Stimulated activated naive B cell treated with anti-CD40 and anti-IgM and Interleukin-4, amounts not matched to agents 10 μg/mL and 1 μg/mL and 100 μg/mL, for 72 hours (primary cell): ENCODE measurements around the gene CATSPER1.

ENCODE experiments used
- ATAC-seq, 2 donors: fragments of 150-1000 bp; cut with Tn5 transposase; replicated peaks; 2 replicates each; pipeline ENCODE4 v1.10.0; 2021; ENCODE audit warnings: moderate library complexity in 1 of 2
- DNase-seq: peaks from one replicate; pipeline ENCODE4 v3.0.0; 2021
- H3K27ac Mint-ChIP-seq: one replicate; pipeline ENCODE4 v1.8.0; 2022; ENCODE audit warnings: mild to moderate bottlenecking, mixed read lengths
- H3K27me3 Mint-ChIP-seq, 2 donors: one replicate each; pipeline ENCODE4 v1.8.0; 2022; ENCODE audit warnings: mixed read lengths in 2 of 2
- H3K36me3 Mint-ChIP-seq, 2 donors: one replicate each; pipeline ENCODE4 v1.8.0; 2022; ENCODE audit warnings: mixed read lengths in 2 of 2, mild to moderate bottlenecking in 1 of 2
- H3K4me1 Mint-ChIP-seq, 2 donors: one replicate each; pipeline ENCODE4 v1.8.0; 2022; ENCODE audit warnings: mixed read lengths in 2 of 2, mild to moderate bottlenecking in 1 of 2
- H3K4me3 Mint-ChIP-seq, 2 donors: one replicate each; pipeline ENCODE4 v1.8.0; 2022; ENCODE audit warnings: mild to moderate bottlenecking in 2 of 2, mixed read lengths in 2 of 2, moderate library complexity in 1 of 2
- H3K9me3 Mint-ChIP-seq, 2 donors: one replicate each; pipeline ENCODE4 v1.8.0; 2022; ENCODE audit warnings: mixed read lengths in 2 of 2, mild to moderate bottlenecking in 1 of 2

Gene CATSPER1

GRCh38 chr11:65981972-65982823 is 44.1 kb downstream of the CATSPER1 start:
- DNase-seq (no peak), ATAC-seq (peak; percentile 12 to 21)
- Mint-ChIP-seq H3K36me3 (peaks cover 22 to 23% of the 10 kb centered on the region in 2 donors), H3K4me1 (no peaks in the 10 kb centered on the region), H3K27me3 (no peaks in the 10 kb centered on the region), H3K4me3 (no peak overlapping the region), H3K9me3 (no peaks in the 10 kb centered on the region), H3K27ac (no peak overlapping the region)

- peaks cover 28 to 31% of the 10 kb centered on the region in 2 donors for H3K36me3 Mint-ChIP-seq
- no peaks in the 10 kb centered on the region for H3K9me3 Mint-ChIP-seq
- H3K27me3 Mint-ChIP-seq = no peaks in the 10 kb centered on the region
- H3K4me1 Mint-ChIP-seq = no peaks in the 10 kb centered on the region
- H3K4me3 Mint-ChIP-seq = no peak overlapping the region
- no peak for DNase-seq
- no peak for ATAC-seq
- H3K27ac Mint-ChIP-seq = no peak overlapping the region
Observed at GRCh38 chr11:65981101-65981740, 45.1 kb downstream of the CATSPER1 start.

- H3K27ac Mint-ChIP-seq = peak overlapping the region; percentile 37
- H3K9me3 Mint-ChIP-seq = no peaks in the 10 kb centered on the region
- H3K27me3 Mint-ChIP-seq = no peaks in the 10 kb centered on the region
Observed at GRCh38 chr11:65979261-65979759, 47.0 kb downstream of the CATSPER1 start.

GRCh38 chr11:65978391-65979238 is 47.7 kb downstream of the CATSPER1 start:
- Mint-ChIP-seq H3K36me3 (peaks cover 42 to 47% of the 10 kb centered on the region in 2 donors), H3K27ac (peak overlapping the region; percentile 47), H3K9me3 (no peaks in the 10 kb centered on the region), H3K4me3 (no peak overlapping the region), H3K4me1 (no peaks in the 10 kb centered on the region), H3K27me3 (no peaks in the 10 kb centered on the region)
- ATAC-seq (no peak), DNase-seq (no peak)

More at GRCh38 chr11:65979261-65979759, 47.0 kb downstream of the CATSPER1 start:
- Mint-ChIP-seq H3K4me3 (no peak overlapping the region), H3K4me1 (no peaks in the 10 kb centered on the region), H3K36me3 (peaks cover 39 to 44% of the 10 kb centered on the region in 2 donors)
- ATAC-seq = no peak
- no peak for DNase-seq

GRCh38 chr11:65977621-65978390 is 48.5 kb downstream of the CATSPER1 start:
- Mint-ChIP-seq H3K36me3 (peaks cover 47 to 54% of the 10 kb centered on the region in 2 donors), H3K4me3 (no peak overlapping the region), H3K27ac (peak overlapping the region; percentile 42), H3K27me3 (no peaks in the 10 kb centered on the region), H3K9me3 (no peaks in the 10 kb centered on the region), H3K4me1 (no peaks in the 10 kb centered on the region)
- DNase-seq (no peak), ATAC-seq (no peak)

GRCh38 chr11:65976216-65977176 is 49.8 kb downstream of the CATSPER1 start:
- H3K9me3 Mint-ChIP-seq = no peaks in the 10 kb centered on the region
- no peaks in the 10 kb centered on the region for H3K27me3 Mint-ChIP-seq
- ATAC-seq (no peak), DNase-seq (no peak)
- peaks cover 54 to 62% of the 10 kb centered on the region in 2 donors for H3K36me3 Mint-ChIP-seq
- peaks cover 0 to 2% of the 10 kb centered on the region in 2 donors for H3K4me1 Mint-ChIP-seq
- no peak overlapping the region for H3K4me3 Mint-ChIP-seq
- H3K27ac Mint-ChIP-seq = peak overlapping the region; percentile 83

- ATAC-seq = no peak
- H3K27ac Mint-ChIP-seq = peak overlapping the region; percentile 77
- H3K36me3 Mint-ChIP-seq = peaks cover 54 to 63% of the 10 kb centered on the region in 2 donors
Observed at GRCh38 chr11:65975771-65976170, 50.5 kb downstream of the CATSPER1 start.

GRCh38 chr11:65973439-65974110 is 52.7 kb downstream of the CATSPER1 start:
- no peak for DNase-seq

More at GRCh38 chr11:65975771-65976170, 50.5 kb downstream of the CATSPER1 start:
- Mint-ChIP-seq H3K4me3 (no peak overlapping the region), H3K27me3 (no peaks in the 10 kb centered on the region), H3K4me1 (peaks cover 0 to 2% of the 10 kb centered on the region in 2 donors), H3K9me3 (no peaks in the 10 kb centered on the region)
- DNase-seq = no peak

GRCh38 chr11:65972116-65972515 is 54.2 kb downstream of the CATSPER1 start:
- Mint-ChIP-seq H3K4me1 (peaks cover 8 to 14% of the 10 kb centered on the region in 2 donors), H3K27me3 (no peaks in the 10 kb centered on the region), H3K36me3 (peaks cover 58 to 65% of the 10 kb centered on the region in 2 donors), H3K27ac (no peak overlapping the region), H3K4me3 (no peak overlapping the region), H3K9me3 (no peaks in the 10 kb centered on the region)
- DNase-seq (no peak), ATAC-seq (no peak)

More at GRCh38 chr11:65973439-65974110, 52.7 kb downstream of the CATSPER1 start:
- Mint-ChIP-seq H3K36me3 (peaks cover 54 to 63% of the 10 kb centered on the region in 2 donors), H3K9me3 (no peaks in the 10 kb centered on the region), H3K4me3 (no peak overlapping the region), H3K4me1 (peaks cover 6 to 11% of the 10 kb centered on the region in 2 donors), H3K27ac (peak overlapping the region; percentile 6), H3K27me3 (no peaks in the 10 kb centered on the region)
- no peak for ATAC-seq

GRCh38 chr11:65968600-65969482 is 57.4 kb downstream of the CATSPER1 start:
- no peak overlapping the region for H3K4me3 Mint-ChIP-seq
- no peaks in the 10 kb centered on the region for H3K9me3 Mint-ChIP-seq
- H3K36me3 Mint-ChIP-seq = peaks cover 64 to 71% of the 10 kb centered on the region in 2 donors
- ATAC-seq (no peak), DNase-seq (no peak)
- no peaks in the 10 kb centered on the region for H3K27me3 Mint-ChIP-seq
- peaks cover 13 to 30% of the 10 kb centered on the region in 2 donors for H3K4me1 Mint-ChIP-seq
- peak overlapping the region; percentile 59 for H3K27ac Mint-ChIP-seq

GRCh38 chr11:65967329-65967934 is 58.8 kb downstream of the CATSPER1 start:
- no peaks in the 10 kb centered on the region for H3K27me3 Mint-ChIP-seq
- DNase-seq = no peak
- peaks cover 24 to 44% of the 10 kb centered on the region in 2 donors for H3K4me1 Mint-ChIP-seq
- ATAC-seq = no peak
- no peak overlapping the region for H3K4me3 Mint-ChIP-seq
- H3K36me3 Mint-ChIP-seq = peaks cover 59 to 70% of the 10 kb centered on the region in 2 donors
- no peaks in the 10 kb centered on the region for H3K9me3 Mint-ChIP-seq
- no peak overlapping the region for H3K27ac Mint-ChIP-seq
